RWPE2 (cell line): ENCODE results near the gene CHPF2.

ENCODE experiments used
- ATAC-seq: fragments of 200-7000 bp; cut with Tn5 transposase; 3 replicates; pipeline ENCODE4 v1.9.1; 2021; ENCODE audit warnings: low read depth
- DNase-seq: peaks from one replicate; pipeline ENCODE4 v3.0.0-alpha.2; 2020; ENCODE audit warnings: low spot score
- H3K27ac ChIP-seq: fragments of 450-650 bp; 2 replicates; pipeline ENCODE4 v1.5.1; 2017; ENCODE audit warnings: mild to moderate bottlenecking; ENCODE audit not compliant: poor library complexity, severe bottlenecking
- H3K27me3 ChIP-seq: fragments of 250-450 bp; sonication (Bioruptor Pico); 2 replicates; pipeline ENCODE4 v1.5.1; 2021; ENCODE audit warnings: mild to moderate bottlenecking, moderate library complexity; ENCODE audit not compliant: insufficient read depth, poor library complexity, severe bottlenecking
- H3K36me3 ChIP-seq: fragments of 250-450 bp; sonication (Bioruptor Pico); 2 replicates; pipeline ENCODE4 v1.5.1; 2020; ENCODE audit warnings: low read depth, mild to moderate bottlenecking, moderate library complexity
- H3K4me1 ChIP-seq: fragments of 250-450 bp; sonication (Bioruptor Pico); 2 replicates; pipeline ENCODE4 v1.5.1; 2021; ENCODE audit warnings: mild to moderate bottlenecking, moderate library complexity; ENCODE audit not compliant: insufficient read depth, poor library complexity, severe bottlenecking
- H3K4me3 ChIP-seq: fragments of 250-450 bp; sonication (Bioruptor Pico); 2 replicates; pipeline ENCODE4 v1.5.1; 2021; ENCODE audit warnings: mild to moderate bottlenecking, moderate library complexity; ENCODE audit not compliant: severe bottlenecking
- H3K9me3 ChIP-seq: fragments of 250-450 bp; sonication (Bioruptor Pico); 2 replicates; pipeline ENCODE4 v1.5.1; 2021; ENCODE audit warnings: mild to moderate bottlenecking, moderate library complexity; ENCODE audit not compliant: severe bottlenecking
- CTCF ChIP-seq: fragments of 450-650 bp; IDR thresholded peaks from one replicate; pipeline ENCODE4 v1.5.1; 2017; ENCODE audit warnings: mild to moderate bottlenecking, moderate library complexity; ENCODE audit not compliant: poor library complexity, severe bottlenecking

The CHPF2 gene

DNA sequence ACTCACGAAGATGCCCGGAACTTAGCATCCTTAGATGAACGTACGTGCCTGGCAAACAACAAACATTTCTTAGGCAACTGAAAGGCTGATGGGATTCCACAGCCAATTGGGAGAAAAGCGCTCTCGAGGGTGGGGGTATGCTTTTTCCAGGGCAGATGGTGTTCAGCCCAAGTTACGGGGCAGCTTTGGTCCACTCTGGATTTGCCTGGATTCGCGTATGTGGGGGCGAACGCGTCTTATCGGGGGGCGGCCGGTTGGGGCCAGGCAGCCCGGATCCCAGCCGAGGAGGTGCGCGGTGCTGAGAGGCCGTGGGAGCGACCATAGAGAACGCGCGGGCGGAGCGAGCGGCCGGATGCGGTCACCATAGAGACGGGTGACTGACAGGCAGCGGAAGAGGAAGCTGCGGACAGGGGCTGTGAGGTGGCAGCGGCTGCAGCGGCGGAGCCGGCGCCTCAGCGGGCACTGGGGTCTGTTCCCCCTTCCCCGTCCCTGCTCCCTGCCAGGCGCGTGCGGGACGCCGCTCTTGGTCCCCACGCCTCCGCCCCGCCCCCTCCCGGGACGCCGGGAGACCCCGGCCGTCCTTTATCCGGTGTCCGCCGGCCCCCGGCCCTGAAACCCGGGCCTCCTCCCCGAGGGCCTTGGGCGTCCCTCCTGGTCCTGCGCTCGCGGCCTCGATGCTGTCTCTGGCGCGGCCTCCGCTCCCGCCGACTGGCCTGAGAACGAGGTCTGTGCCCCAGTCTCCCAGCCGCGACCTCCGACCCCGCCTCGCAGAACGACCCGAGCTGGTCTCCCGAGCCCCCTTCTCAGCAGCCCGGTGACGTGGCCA is at the start of gene CHPF2:
Gene CHPF2 (plus strand): TSS at position 393 of the 826 bp plus-strand sequence. CDS start 1,529 bp downstream, outside the sequence.
- Histone ChIP-seq H3K27ac (peak within 1 kb of the TSS; percentile 61), H3K36me3 (peaks cover 37% of the 10 kb centered on the region), H3K27me3 (no peaks in the 10 kb centered on the region), H3K4me3 (peak within 1 kb of the TSS; percentile 88), H3K4me1 (no peaks in the 10 kb centered on the region), H3K9me3 (no peaks in the 10 kb centered on the region)
- TF ChIP-seq CTCF: no peak
- DNase-seq (peak; percentile 90), ATAC-seq (peak; percentile 94)

DNA sequence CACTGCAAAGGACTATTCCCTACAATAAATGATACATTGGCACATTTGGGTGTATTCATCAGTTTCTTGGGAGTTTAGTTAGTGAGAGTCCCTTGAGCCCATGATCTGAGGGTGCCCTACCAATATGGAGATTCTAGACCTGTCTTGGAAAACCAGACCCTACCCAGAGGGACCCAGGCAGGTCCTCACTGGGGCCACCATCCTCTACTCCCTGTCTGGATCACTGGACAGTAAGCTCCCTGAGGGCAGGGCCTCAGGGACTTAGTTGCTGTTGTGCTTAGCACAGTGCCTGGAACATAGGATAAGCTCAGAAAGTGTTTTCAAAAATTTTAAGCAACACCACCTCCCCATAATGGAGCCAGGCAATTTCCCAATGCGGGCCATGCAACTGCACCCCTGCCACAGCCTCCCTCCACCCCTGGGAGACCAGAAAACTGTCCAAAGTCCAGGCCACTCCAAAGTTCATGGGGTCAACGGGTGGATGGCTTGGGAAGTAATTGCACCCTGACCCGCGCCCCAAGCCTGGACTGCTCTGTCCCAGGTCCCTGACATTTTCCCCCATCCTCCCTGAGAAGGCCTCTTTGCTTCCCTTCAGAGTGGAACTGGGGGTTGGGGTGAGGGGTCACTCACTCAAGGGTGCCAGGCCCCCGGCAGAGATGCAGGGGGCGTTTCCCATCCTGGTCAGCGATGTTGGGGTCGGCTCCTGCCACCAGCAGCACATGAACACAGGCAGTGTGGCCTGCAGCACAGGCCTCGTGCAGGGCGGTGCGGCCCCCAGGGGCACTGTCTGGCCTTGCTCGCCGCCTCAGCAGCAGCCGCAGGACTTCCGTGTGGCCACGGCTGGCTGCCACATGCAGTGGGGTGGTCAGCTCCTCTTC is 46.3 kb upstream of the CHPF2 start:
- H3K27me3 ChIP-seq: peaks cover 15% of the 10 kb centered on the region
- TF ChIP-seq CTCF: no peak
- ATAC-seq: no peak

DNA sequence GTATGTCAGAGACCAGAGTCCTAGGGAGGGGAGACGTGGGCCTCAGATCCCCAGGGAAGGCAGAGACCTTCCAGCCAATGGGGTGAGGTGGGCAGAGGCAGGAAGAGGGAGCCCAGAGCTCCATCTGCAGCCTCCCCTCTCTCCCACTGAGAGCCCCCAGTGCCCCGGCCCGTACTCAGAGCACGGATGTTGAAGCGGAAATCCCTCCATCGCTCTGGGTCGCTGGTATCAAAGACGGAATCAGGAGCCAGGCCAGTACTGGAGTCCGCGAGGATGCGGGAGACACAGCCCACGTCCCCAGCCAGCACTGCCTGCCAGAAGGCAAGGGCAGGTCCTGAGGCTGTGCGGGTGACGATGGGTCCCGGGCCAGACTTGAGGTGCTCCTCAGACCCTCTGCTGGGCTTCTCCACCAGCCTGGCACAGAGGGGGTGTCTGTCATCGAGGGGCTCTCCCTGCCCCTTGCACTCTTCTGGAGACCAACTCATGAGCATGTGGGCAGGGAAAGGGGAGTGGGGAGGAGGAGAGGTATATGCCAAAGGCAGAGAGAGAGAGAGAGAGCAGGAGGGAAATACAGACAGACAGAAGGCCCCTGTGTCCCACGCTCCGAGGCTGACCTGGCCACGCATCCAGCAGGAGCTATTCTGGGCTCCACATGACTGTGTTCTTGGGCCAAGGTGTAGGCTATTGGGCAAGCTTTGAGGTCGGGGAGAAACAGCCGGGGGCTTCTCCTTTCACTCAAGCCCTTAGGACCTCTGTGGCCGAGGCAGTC is 45.5 kb upstream of the CHPF2 start, which contains the start of gene ASB10:
Gene ASB10 (minus strand): TSS at position 611 of the 769 bp plus-strand sequence. CDS start 120 bp downstream, at position 491.
- peaks cover 15% of the 10 kb centered on the region for H3K27me3 ChIP-seq
- H3K27ac ChIP-seq: no peak within 1 kb of the TSS
- H3K9me3 ChIP-seq: no peaks in the 10 kb centered on the region
- H3K36me3 ChIP-seq: no peaks in the 10 kb centered on the region
- no peak within 1 kb of the TSS for H3K4me3 ChIP-seq
- no peaks in the 10 kb centered on the region for H3K4me1 ChIP-seq
- TF ChIP-seq CTCF: no peak
- ATAC-seq: no peak
- no peak for DNase-seq

More for the DNA sequence above, 46.3 kb upstream of the CHPF2 start:
- DNase-seq: no peak
- Histone ChIP-seq H3K9me3 (no peaks in the 10 kb centered on the region), H3K4me3 (no peak overlapping the region), H3K4me1 (no peaks in the 10 kb centered on the region), H3K27ac (no peak overlapping the region), H3K36me3 (no peaks in the 10 kb centered on the region)

DNA sequence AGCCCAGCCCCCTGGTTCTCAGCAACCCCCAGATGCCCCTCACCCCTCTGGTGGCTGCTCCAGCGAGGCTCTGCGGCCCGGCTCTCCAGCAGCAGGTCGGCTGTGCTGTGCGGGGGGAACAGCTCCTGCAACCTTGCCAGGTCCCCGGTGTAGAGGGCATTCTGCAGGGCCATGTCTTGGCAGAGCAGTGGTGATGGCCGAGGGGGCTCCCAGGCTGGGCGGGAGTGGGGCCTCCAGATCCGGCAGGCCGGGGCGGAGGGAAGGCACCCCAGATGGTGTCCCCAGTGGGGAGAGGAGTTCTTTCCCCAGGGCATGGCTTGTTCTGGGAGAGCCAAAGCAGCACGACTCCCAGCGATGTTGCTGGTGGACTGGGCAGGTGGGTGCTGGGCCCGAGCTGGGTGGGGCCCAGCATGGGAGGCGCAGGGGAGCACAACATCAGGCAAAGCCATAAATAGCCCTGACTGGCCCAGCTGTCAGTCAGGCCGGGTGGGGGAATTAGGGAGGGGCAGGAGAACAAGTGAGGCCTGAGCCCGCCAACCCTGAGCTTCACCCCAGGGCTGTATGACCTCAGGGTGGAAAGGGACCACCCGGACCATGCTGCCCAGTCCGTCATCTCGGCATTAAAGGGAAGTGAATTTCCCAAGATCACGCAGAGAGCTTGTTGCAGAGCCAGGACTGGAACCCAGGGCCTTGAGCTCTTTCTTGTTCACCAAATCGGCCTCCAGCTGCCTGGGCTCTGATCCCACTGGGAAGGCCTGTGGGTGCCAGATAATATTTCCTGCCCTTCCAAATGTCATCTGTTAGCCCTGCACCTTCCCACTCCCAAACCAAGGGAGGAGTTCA is 44.7 kb upstream of the CHPF2 start:
- Histone ChIP-seq H3K36me3 (no peaks in the 10 kb centered on the region), H3K27ac (no peak overlapping the region), H3K4me1 (no peaks in the 10 kb centered on the region), H3K27me3 (peaks cover 15% of the 10 kb centered on the region), H3K9me3 (no peaks in the 10 kb centered on the region), H3K4me3 (no peak overlapping the region)
- TF ChIP-seq CTCF: no peak
- no peak; the same call in 2 of the 3 replicates for ATAC-seq
- no peak for DNase-seq
